Measurements from ENCODE around the gene GRIN2A. TPM values are rescaled to one million over a fixed set of nuclear protein-coding genes. Genes with fewer than 3 reads are reported as not detected.

The GRIN2A gene
- total RNA-seq, 2 experiments from 2014 or later = not detected

DNA sequence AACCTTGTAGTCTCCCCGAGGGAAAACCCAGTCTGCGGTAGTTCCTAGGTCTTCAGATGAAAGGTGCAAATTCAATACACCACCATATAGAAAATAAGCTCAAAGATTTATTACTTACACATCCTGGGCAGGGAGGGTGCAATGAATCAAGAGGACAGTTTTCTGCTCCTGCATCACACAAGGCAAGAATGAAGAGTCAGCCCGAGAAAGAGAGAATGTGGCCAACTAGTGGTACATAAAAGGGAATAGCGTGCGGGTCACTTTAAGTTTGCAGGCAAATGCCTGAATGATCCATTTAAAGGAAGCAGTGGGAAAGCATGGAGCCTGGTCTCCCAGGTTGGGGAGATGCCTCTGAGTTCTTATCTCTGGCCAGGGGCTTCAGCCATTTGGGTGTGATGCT, 403.4 kb downstream of the GRIN2A start:
- no peaks in the 10 kb centered on the region for H3K27me3 Mint-ChIP-seq
- H3K9me3 Mint-ChIP-seq = no peaks in the 10 kb centered on the region
- no peaks in the 10 kb centered on the region for H3K4me1 Mint-ChIP-seq (ENCODE audit: low read depth)
- no peak overlapping the region for H3K27ac Mint-ChIP-seq
- H3K36me3 Mint-ChIP-seq (ENCODE audit: low read depth) = no peaks in the 10 kb centered on the region
- no peak overlapping the region for H3K4me3 Mint-ChIP-seq
- ChIA-PET CTCF (no interaction called here), POLR2A (no interaction called here)
- intact Hi-C loops (cut with micrococcal nuclease) = no loop called here
- ATAC-seq (no peak), DNase-seq (no peak)
- TF ChIP-seq, protein P1, sequence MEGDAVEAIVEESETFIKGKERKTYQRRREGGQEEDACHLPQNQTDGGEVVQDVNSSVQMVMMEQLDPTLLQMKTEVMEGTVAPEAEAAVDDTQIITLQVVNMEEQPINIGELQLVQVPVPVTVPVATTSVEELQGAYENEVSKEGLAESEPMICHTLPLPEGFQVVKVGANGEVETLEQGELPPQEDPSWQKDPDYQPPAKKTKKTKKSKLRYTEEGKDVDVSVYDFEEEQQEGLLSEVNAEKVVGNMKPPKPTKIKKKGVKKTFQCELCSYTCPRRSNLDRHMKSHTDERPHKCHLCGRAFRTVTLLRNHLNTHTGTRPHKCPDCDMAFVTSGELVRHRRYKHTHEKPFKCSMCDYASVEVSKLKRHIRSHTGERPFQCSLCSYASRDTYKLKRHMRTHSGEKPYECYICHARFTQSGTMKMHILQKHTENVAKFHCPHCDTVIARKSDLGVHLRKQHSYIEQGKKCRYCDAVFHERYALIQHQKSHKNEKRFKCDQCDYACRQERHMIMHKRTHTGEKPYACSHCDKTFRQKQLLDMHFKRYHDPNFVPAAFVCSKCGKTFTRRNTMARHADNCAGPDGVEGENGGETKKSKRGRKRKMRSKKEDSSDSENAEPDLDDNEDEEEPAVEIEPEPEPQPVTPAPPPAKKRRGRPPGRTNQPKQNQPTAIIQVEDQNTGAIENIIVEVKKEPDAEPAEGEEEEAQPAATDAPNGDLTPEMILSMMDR (IDR thresholded peaks at IDR 0.05) = no peak

DNA sequence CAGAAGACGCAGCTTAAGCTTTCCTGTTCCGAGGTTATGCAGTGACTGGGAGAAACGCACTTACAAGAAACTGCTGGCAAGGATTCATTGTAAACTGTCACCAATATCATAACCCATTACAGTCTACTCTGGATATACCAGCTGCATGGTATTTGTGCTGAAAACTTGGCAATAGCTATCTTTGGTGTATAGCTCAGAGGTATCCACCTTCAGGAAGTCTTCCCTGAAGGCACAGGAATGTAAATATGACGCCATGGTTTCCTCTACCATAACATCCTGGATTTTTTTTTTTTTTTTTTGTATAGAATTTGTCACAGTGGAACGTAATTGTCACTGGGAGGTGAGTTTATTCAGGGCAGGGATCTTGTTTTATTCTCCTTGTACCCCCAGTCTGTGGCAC, 406.2 kb downstream of the GRIN2A start:
- H3K4me3 Mint-ChIP-seq = no peak overlapping the region
- no peaks in the 10 kb centered on the region for H3K27me3 Mint-ChIP-seq
- no peaks in the 10 kb centered on the region for H3K36me3 Mint-ChIP-seq (ENCODE audit: low read depth)
- H3K27ac Mint-ChIP-seq = no peak overlapping the region
- DNase-seq (no peak), ATAC-seq (no peak)
- H3K4me1 Mint-ChIP-seq (ENCODE audit: low read depth) = no peaks in the 10 kb centered on the region
- TF ChIP-seq, protein P1 (IDR thresholded peaks at IDR 0.05) = no peak
- POLR2A ChIA-PET = no interaction called here
- no peaks in the 10 kb centered on the region for H3K9me3 Mint-ChIP-seq
- CTCF ChIA-PET = no interaction called here
- intact Hi-C loops (cut with micrococcal nuclease) = no loop called here

DNA sequence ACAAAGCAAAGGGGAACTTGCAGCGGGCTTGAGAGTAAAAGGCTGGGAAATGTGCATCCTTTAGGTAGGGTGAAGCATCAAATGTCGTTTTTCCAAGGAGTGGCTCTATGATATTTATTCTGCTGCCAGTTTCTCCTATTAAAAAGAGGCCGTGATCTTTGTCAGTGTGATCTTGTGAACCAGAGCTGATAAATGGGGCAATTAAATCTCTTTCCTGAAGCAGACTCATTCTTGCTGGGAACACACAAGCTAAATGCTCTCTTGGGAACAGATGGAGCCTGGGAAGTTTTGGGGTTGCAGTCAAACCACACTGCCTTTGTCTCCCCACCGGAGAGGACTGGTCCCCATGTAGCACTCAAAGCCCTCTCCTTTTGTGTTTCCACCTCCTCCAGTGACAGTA, 408.9 kb downstream of the GRIN2A start:
- ChIA-PET CTCF (no interaction called here), POLR2A (no interaction called here)
- H3K27me3 Mint-ChIP-seq = no peaks in the 10 kb centered on the region
- H3K4me3 Mint-ChIP-seq = no peak overlapping the region
- no peak for ATAC-seq
- no peaks in the 10 kb centered on the region for H3K4me1 Mint-ChIP-seq (ENCODE audit: low read depth)
- H3K27ac Mint-ChIP-seq = no peak overlapping the region
- H3K36me3 Mint-ChIP-seq (ENCODE audit: low read depth) = no peaks in the 10 kb centered on the region
- intact Hi-C loops (cut with micrococcal nuclease) = no loop called here
- DNase-seq = no peak
- no peaks in the 10 kb centered on the region for H3K9me3 Mint-ChIP-seq
- TF ChIP-seq, protein P1 (IDR thresholded peaks at IDR 0.05) = no peak

DNA sequence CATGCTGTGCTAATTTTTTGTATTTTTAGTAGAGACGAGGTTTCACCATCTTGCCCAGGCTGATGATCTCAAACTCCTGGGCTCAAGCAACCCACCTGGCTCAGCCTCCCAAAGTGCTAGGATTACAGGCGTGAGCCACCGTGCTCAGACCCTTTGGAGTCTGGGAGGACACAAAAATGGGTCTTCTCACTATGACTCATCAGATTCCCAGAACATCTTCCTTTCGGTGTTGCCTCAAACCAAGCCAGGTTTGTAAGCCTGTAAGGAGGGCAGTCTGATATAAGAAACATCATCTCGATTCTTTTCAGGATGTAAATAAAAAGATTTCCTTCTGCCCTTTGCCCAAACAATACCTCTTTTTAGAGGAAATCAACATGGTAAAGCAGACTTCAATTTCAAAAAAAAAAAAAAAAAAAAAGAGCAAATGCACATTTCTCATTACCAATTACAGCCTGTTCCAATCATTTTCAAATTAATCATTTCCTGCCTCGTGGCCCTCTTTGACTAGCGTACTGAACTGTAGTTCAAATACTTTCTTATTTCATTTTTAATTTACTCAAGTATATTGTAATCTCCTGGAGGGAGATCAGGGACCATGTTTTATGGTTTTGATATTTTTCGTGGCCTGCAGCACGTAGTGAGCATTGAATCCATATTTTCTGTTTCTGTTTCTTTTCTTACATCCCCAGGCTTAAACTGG, 409.6 kb downstream of the GRIN2A start:
- Mint-ChIP-seq H3K27ac (no peak overlapping the region), H3K4me3 (no peak overlapping the region), H3K36me3 (ENCODE audit: low read depth) (no peaks in the 10 kb centered on the region), H3K27me3 (no peaks in the 10 kb centered on the region), H3K9me3 (no peaks in the 10 kb centered on the region), H3K4me1 (ENCODE audit: low read depth) (no peaks in the 10 kb centered on the region)
- TF ChIP-seq, protein P1 (IDR thresholded peaks at IDR 0.05) = no peak
- intact Hi-C loops (cut with micrococcal nuclease) = no loop called here
- ATAC-seq = no peak
- POLR2A ChIA-PET = no interaction called here
- CTCF ChIA-PET = no interaction called here
- no peak for DNase-seq

DNA sequence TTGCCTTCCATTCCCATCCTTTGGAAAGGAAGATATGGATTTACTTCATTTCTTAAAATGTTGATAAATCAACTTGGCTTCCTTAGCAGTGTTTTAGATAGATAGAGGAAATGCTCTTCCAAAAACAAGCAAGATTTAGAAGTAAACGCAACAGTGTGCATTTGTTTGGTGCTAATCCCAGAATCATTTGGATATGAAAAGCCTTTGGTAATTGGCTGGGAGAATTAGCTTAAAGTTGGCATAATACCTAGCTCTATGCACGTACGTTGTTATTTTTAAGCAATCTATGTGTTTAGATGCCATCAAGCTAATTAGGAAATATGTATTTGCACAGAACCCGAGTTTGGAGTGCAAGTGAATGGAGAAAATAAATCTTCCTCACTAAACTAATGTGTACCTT, 415.3 kb downstream of the GRIN2A start:
- Mint-ChIP-seq H3K9me3 (no peaks in the 10 kb centered on the region), H3K4me1 (ENCODE audit: low read depth) (no peaks in the 10 kb centered on the region), H3K4me3 (no peak overlapping the region), H3K36me3 (ENCODE audit: low read depth) (no peaks in the 10 kb centered on the region), H3K27me3 (no peaks in the 10 kb centered on the region), H3K27ac (no peak overlapping the region)
- TF ChIP-seq, protein P1 (IDR thresholded peaks at IDR 0.05) = no peak
- intact Hi-C loops (cut with micrococcal nuclease) = no loop called here
- ATAC-seq (no peak), DNase-seq (no peak)
- ChIA-PET CTCF (no interaction called here), POLR2A (no interaction called here)

Data from activated CD8-positive, alpha-beta T cell treated with anti-CD3 and anti-CD28 coated beads for 36 hours (primary cell).